Activated CD4-positive, alpha-beta T cell treated with anti-CD3 and anti-CD28 coated beads, Interleukin-2, Interleukin-6, amounts not matched to agents 100 ng/mL and 50 ng/mL, durations not matched to agents 16 hours and 8 hours (primary cell): Measurements from ENCODE around the gene RANBP3.
"Not testable (repeated sequence)": the region's sequence is repeated elsewhere in the genome, so short reads cannot be mapped to it uniquely, and the experiment has no call there.

Experiments
- DNase-seq: peaks from one replicate; pipeline ENCODE4 v3.0.0-alpha.2; 2020

Gene RANBP3

DNA sequence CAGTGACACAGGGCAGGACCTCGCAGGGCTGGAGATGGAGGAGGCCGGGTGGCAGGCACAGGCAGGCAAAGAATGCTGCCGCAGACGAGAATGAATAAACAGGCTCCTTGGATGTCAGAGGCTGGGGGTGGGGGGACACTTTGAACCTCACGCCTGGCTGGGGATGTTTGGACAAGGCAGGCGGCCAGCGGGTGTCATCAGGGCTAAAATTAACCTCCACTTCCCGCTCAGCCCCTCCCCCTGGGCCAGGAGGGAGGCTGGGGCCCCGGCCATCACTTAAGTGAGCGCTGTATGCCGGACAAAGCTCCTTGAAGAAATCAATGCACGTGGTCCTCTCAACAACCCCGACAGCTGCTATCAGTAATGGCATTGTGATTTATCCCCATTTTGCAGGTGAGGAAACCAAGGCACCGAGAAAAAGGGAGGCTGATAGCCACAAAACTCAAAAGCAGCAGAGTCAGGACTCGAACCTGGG is 97.3 kb downstream of the RANBP3 start:
- no peak for DNase-seq

DNA sequence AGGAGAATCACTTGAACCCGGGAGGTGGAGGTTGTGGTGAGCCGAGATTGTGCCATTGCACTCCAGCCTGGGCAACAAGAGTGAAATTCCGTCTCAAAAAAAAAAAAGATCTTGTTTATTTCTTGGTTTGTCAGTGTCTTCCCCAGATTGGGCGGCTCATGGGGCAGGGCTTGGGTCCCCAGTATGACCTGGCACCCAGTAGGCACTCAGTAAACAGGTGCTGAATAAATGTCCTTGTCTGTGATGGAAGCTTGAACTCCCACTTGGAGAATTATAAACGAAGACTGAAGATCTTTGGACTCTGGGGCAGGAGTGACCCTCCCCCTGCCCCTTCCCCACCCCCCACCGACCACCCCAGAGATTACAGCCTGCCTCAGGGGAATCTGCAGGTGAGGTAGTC is 97.7 kb downstream of the RANBP3 start:
- DNase-seq, result no peak

DNA sequence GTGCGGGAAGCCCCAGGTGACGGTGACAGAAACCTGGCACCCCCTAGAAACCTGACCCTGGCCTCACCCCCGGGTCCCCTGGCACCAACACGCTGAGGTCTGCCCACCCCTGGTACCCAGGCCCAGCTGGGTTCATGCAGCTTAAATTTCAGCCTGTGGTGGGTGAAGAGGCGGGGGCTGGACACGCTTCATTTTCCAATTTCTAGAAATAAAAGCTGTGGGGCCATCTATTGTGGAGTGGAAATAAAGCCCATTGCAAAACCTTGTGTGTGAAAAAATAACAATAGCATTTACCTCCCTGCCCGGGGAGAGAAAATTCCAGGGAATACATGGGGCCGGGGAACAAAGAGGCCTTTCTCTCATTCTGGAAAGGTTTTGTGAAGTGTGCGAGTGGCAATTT is 100.1 kb downstream of the RANBP3 start:
- no peak for DNase-seq

DNA sequence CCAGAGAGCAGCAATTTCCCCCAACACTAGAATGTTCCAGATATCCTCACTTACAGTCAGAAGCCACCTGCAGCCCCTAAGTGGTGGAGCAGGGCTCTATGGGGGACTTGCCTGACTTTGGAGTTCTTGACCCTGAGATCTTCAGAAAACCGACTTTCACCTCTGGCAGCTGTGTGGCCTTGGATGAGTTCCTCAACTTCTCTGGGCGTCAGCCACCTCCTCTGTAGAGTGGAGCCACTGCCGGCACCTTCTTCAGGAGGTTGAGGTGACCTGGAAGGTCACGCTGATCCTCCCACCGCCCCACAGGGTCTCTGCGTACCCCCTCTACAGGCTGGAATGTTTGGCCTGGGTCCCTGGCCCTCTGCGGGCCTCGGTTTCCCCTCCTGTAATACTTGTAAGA is 100.5 kb downstream of the RANBP3 start:
- DNase-seq, result no peak

DNA sequence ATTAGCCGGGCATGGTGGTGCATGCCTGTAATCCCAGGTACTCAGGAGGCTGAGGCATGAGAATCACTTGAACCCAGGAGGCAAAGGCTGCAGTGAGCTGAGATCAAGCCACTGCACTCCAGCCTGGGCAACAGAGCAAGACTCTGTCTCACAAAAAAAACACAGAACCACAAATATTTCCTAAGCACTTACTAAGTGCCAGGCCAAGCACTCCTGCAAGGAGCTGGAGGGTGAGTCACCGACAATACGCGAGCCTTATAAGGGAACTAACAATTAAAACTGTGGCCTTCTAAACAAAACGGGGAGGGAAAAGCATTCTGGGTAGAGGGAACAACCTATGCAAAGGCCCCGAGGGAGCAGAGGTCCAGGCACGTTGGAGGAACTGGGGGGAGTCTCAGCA is 103.4 kb downstream of the RANBP3 start:
- not testable (repeated sequence) for DNase-seq

DNA sequence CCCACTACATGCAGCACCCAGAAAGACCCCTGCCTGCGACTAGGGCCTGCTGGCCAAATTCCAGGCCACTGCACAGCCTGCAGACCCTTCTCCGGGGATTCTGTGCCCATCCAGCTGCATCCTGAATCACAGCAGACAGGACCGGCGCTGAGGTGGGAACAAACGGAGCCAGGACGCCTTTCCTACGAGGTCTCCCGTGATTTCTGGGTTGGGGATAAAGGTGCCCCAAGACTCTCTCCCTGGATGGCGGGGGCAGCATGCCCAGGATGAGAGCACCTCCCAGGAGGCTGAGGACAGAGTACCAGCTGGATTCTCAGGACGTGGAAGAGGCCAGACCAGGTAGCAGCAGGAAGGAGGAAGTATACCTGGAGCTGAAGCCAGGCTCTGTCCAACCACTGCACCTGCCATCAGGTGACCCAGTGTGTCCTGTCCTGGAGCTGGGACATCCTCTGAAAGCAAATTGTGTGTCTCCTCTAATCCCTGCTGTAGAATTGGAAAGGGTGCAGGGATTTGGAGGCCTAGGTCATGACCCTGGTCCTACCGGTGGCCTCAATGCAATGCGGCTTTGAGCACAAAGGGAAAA is 104.2 kb downstream of the RANBP3 start:
- no peak for DNase-seq

DNA sequence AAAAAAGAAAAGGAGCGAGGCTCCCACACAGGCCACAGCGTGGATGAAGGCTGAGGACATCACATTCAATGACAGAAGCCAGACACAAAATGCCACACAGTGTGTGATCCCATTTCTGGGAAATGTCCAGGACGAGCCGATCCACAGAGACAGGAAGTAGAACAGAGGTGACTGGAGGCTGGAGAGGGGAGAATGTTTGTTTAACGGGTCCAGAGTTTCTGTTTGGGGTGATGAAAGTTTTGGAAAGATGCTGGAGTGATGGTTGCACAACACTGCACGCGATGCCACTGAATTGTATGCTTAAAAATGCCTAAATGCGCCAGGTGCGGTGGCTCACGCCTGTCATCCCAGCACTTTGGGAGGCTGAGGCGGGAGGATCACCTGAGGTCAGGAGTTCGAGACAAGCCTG is 107.0 kb downstream of the RANBP3 start:
- no peak for DNase-seq

DNA sequence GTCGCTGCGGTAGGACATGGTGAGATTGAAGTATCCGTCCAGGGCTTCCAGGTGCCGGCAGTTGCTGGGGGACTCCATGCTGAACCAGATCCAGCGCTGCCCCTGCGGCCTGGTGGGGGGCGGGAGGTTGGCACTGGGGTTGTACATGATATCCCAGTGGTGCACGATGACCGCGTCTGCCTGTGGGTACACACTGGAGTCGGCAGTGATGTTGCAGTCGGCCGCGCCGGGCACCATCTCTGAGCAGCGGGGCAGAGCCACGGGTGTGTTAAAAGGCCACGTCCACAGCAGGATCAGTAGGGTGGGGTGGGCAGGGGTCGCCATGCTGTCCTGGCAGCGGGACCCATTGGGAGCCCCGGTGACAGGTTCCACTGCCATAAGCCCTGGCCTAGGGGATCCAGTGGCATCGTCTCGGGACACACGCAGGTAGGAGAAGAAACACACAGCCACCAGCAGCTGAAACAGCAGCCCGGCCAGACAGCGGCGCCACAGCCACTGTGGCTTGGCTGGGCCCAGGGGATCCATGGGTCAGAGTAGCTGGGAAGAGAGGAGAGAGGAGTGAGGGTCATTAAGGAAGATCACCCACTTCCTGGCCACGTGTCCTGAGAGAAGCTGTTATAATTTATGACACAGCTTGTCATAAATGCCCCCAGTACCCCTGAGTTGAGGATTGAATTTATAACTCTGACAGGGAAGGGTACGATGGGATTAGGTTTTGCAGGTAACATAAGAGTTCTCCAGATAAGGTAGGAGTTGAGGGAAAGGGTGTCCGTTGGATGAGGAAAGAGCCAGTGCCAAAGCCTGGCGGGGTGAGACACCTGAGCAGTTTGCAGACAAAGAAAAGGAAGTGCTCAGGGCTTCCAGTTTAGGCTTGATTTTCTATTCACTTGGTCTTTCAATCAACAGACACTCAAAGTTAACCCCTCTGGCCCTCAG is 110.5 kb downstream of the RANBP3 start:
- DNase-seq, result no peak
